NCI-H1105 (cell line): ENCODE measurements around the gene RHBDD2.
"Not testable (repeated sequence)": the region's sequence is repeated elsewhere in the genome, so short reads cannot be mapped to it uniquely, and the experiment has no call there.

ENCODE experiments used
- DNase-seq: peaks from one replicate; lab custom pipeline; 2025; lab: John Stamatoyannopoulos, UW

The RHBDD2 gene

DNA sequence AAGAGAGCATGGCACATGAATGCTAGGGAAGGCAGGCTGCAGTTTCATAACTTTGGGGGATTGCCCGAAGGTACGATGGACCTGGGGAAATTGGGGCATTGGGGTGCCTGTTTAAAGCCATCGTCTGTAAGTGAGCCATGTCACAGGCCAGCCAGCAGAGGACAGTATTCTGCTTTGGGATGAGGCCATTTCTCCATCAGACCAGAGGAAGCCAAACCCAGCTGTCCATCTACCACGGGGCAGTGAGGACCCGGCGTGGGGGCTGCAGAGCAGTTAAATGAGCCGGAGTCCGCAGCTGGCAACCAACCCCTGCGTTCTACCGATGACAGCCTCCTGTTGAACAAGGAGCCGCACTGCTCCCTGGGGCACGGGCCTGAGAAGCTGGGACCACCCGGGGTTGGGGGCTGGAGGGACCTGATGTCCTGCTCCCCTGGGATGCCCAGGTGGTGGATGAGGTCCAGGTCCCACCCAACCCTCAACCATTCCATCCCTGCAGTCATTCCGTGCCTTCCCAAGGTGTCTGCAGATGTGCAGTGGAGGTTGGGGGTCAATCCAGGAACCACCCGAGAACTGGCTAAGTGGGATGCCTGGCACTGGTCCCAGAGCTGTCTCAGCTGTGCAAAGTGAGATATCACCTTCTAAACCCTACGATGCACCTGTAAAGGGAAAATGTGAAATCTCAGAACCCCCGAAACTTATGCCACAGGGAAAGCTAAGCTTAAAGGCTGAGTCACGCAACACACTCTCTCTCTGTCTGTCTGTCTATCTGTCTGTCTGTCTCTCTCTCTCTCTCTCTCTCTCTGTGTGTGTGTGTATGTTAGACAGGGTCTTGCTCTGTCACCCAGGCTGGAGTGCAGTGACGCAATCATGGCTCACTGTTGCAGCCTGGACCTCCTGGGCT lies 12.1 kb upstream of the RHBDD2 start:
- DNase-seq, result peak; percentile 45

- no peak for DNase-seq
Observed at GRCh38 chr7:75867390-75867717, 11.5 kb upstream of the RHBDD2 start.

DNA sequence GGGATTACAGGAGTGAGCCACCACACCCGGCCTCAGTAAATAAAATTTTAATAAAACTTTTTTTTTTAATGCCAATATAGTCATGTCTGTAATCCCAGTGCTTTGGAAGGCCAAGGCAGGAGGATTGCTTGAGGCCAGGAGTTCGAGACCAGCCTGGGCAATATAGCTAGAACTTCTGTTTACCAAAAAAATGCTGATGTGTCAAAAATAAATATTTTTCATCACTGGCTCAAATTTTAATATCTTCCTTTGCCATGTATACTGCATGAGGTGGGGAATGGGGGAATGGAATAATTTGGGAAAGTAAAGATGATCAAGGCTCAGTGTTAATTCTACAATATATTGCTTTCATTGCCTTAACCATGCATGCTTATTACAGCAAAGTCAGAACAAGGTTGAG lies 10.7 kb upstream of the RHBDD2 start:
- no peak for DNase-seq

DNA sequence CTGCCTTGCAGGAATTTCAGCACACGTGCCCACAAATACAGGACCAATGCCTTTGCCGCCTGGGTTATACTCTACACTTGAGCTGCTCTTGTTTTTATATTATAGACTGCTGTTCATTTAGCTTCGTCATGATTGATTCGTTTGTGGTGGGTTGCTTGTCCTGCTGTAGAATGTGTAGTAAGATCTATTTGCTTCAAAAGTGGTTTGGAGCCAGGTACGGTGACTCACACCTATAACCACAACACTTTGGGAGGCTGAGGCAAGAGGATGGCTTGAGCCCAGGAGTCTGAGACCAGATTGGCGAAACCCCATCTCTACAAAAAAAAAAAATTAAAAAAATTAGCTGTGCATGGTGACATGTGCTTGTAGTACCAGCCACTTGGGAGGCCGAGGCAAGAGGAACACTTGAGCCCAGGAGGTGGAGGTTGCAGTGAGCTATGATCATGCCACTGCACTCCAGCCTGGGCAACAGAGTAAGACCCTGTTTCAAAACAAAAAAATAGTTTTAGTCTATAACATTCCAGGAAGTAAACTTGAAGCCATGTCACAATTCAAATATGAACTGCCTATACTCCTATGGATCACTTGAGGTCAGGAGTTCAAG lies 9.0 kb upstream of the RHBDD2 start:
- DNase-seq, result no peak

- no peak for DNase-seq
Observed at GRCh38 chr7:75870557-75871161, 8.2 kb upstream of the RHBDD2 start.

DNA sequence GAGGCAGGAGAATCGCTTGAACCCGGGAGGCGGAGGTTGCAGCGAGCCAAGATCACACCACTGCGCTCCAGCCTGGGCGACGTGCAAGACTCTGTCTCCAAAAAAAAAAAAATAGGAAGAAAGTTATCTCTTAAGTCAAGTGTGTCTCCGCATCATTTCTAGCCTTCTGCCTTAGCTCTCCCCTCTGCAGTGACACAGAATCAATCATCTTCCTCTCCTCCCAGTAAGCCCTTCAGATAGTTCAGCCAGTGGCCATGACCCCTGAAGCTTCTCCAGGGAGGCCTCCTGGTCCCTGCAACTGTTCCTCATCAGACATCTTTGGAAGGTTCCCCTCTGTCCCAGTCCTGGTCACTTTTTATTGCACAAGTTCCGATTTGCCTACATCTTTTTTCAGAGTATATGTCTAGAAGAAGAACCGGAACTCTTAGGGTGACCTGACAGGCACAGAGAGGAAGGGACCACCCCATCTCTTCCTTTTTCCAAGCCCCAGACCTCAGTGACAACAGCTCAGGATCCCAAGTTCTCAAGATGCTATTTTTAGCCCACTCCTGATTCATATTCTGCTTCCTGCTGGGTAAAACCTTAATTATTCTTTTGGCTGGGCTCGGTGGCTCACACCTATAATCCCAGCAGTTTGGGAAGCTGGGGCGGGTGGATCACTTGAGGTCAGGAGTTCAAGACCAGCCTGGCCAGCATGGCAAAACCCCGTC lies 6.6 kb upstream of the RHBDD2 start:
- no peak for DNase-seq

GRCh38 chr7:75874180-75874579 lies 4.7 kb upstream of the RHBDD2 start:
- not testable (repeated sequence) for DNase-seq

- no peak for DNase-seq
Observed at GRCh38 chr7:75875113-75876080, 3.4 kb upstream of the RHBDD2 start.

DNA sequence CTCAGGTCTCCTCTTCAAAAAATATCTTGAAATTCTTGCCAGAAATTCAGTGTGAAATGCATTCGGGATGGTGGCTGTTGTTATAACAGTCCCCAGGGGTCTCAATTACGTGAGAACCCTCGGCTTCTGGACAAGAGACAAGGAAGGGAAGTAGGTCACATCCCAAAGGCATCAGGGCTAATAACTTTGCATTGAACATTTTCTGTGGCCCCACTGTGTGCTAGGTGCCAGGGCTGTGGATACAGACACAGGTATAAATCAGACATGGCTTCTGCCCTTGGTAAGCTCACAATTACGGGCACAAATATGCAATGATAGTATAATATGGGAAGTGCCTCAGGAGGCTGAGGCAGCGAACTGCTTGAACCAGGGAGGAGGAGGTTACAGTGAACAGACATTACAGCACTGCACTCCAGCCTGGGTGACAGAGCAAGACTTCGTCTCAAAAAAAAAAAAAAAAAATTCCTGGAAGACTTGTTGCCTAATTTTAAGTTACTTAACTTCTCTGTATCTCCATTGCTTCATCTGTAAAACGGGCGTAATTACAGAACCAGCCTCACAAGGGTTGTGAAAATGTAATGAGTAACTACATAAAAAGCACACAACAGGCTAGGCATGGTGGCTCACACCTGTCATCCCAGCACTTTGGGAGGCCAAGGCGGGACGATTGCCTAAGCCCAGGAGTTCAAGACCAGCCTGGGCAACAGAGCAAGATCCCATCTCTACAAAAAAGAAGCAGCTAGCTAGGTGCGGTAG lies 2.5 kb upstream of the RHBDD2 start:
- DNase-seq, result no peak

- no peak for DNase-seq
Observed at GRCh38 chr7:75878312-75878768, 494 bp upstream of the RHBDD2 start.

DNA sequence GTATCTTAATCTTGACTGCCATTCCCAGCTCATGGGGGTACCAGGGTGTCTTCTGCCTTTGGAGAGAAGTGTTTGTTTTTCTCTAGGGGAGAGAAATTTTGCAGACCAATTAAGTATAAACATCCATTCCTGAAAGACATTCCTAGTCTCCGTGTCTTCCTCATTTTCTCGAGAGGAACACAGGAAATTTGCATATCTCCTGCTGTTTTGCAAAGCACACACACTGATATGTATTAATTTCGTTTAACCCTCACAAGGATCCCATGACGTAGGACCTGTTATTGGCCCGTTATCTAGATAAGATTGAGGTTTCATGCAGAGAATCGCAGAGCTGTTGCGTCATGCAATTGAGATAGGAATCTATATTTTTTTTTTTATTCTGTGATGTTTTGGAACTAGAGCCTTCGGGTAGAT lies 944 bp downstream of the RHBDD2 start:
- no peak for DNase-seq

- DNase-seq, result no peak
Observed at GRCh38 chr7:75880242-75880641, 1.4 kb downstream of the RHBDD2 start.

GRCh38 chr7:75881436-75882095 lies 2.7 kb downstream of the RHBDD2 start:
- no peak for DNase-seq

GRCh38 chr7:75883265-75883824 lies 4.5 kb downstream of the RHBDD2 start:
- not testable (repeated sequence) for DNase-seq

DNA sequence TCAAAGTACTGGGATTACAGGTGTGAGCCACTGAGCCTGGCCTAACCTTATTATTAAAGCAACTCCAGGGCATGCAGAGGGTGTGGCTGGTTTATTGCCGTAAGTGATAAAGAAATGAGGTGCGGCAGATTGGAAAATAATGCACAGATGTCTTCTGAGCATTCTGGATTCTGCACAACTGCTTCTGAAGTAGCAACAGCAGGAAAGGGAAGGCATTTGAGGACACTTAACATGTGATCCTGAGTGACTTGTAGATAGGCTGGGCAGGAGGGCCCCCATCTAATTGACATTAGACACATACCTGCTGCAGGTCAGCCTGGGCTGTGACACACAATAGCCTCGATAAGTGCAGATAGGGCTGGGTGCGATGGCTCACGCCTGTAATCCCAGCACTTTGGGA lies 5.6 kb downstream of the RHBDD2 start:
- DNase-seq, result no peak

GRCh38 chr7:75885036-75885435 lies 6.2 kb downstream of the RHBDD2 start:
- DNase-seq, result no peak

- no peak for DNase-seq
Observed at GRCh38 chr7:75887669-75888369, 9.0 kb downstream of the RHBDD2 start.

DNA sequence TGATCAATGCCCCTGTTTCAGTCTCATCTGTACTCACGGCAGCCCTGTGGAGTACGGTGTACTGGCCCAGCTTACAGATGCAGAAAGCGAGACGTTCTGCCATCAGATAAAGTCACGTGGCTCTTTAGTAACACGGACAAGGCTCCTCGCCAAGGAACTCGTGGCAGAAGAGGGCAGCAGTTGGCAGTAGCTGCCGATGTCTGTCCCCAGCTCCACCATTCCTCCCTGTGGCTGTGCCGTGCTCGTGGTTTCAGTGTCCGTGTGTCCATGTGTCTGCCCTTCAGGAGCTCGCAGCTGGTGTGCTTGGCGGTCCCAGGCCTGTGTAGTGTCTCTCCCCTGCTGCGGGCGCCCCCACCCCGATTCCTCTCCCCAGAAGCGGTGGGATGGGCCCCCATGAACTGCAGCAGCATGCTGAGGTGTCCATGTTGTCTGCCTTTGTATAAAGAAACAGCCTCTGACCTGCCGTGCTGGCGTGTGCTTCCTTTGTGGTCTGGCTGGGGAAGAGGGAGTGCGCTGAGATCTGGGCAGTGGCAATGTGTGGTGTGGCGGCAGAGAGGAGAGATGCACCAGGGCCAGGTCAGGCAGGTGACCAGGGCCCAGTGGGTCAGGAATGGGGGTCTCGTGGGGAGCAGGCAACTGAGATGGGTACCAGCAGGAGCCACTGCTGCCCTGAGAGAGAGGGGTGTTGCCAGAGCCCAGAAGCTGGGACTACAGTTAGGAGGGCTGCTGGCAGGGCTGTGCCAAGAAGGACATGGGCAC lies 9.8 kb downstream of the RHBDD2 start:
- DNase-seq, result no peak
